ENCODE data around the gene KIF22. TPM values are rescaled to one million over a fixed set of nuclear protein-coding genes. Genes with fewer than 3 reads are reported as not detected.

KIF22 gene
- total and polyA plus RNA-seq, 9 of the 15 experiments (the other 6 are each of a cell fraction or from before 2014, with no cell fraction given): 8.7 to 232 (median 131) TPM

DNA sequence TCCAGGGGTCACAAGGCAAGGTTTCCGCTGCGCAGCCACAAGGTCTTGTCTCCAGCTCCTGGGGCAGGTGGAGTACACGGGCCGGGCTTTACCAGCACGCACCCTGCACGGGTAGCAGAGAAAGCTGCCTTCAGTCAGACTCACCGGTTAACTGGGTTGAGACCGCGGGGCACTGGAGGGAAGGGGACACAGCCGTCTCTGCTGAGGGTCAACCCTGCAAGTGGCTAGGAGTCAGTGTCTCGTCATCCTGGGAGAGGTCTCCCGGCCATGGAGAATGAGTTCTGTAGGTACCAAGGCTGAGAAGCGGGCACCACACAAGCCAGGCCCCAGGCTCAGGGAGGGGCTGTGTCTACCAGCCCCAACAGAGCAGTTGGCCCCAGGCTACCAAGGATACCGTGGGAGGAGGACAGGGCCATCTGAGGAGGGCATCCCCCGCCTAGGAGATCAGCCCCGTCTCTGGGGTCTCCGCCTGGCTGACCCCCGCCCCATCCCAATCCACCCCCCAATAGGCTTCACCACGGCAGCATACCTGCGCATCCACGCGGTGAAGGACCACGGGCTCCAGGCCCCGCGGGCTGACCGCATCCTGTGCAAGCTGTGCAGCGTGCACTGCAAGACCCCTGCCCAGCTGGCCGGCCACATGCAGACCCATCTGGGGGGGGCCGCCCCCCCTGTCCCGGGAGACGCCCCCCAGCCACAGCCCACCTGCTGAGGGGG is 18.6 kb downstream of the KIF22 start (continued):
- TF ChIP-seq ZBTB7A (IDR thresholded peaks at IDR 0.05; ENCODE audit: borderline replicate concordance, control insufficient read depth, low read depth, low read length): peak; percentile 59; the same call in 1 of the 2 replicates
- TF ChIP-seq POLR2AphosphoS5 (IDR thresholded peaks at IDR 0.05; ENCODE audit: control insufficient read depth, insufficient read depth, low read depth, low read length): peak; percentile 10; the same call in 1 of the 2 replicates
- no peak for TF ChIP-seq ZFX (CRISPR knock-in tag; IDR thresholded peaks at IDR 0.05)
- TF ChIP-seq HMG20B (CRISPR knock-in tag; IDR thresholded peaks at IDR 0.05): no peak
- TF ChIP-seq, protein P1, sequence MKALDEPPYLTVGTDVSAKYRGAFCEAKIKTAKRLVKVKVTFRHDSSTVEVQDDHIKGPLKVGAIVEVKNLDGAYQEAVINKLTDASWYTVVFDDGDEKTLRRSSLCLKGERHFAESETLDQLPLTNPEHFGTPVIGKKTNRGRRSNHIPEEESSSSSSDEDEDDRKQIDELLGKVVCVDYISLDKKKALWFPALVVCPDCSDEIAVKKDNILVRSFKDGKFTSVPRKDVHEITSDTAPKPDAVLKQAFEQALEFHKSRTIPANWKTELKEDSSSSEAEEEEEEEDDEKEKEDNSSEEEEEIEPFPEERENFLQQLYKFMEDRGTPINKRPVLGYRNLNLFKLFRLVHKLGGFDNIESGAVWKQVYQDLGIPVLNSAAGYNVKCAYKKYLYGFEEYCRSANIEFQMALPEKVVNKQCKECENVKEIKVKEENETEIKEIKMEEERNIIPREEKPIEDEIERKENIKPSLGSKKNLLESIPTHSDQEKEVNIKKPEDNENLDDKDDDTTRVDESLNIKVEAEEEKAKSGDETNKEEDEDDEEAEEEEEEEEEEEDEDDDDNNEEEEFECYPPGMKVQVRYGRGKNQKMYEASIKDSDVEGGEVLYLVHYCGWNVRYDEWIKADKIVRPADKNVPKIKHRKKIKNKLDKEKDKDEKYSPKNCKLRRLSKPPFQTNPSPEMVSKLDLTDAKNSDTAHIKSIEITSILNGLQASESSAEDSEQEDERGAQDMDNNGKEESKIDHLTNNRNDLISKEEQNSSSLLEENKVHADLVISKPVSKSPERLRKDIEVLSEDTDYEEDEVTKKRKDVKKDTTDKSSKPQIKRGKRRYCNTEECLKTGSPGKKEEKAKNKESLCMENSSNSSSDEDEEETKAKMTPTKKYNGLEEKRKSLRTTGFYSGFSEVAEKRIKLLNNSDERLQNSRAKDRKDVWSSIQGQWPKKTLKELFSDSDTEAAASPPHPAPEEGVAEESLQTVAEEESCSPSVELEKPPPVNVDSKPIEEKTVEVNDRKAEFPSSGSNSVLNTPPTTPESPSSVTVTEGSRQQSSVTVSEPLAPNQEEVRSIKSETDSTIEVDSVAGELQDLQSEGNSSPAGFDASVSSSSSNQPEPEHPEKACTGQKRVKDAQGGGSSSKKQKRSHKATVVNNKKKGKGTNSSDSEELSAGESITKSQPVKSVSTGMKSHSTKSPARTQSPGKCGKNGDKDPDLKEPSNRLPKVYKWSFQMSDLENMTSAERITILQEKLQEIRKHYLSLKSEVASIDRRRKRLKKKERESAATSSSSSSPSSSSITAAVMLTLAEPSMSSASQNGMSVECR (CRISPR knock-in tag; IDR thresholded peaks at IDR 0.05): peak; percentile 25; the same call in 1 of the 2 replicates
- TF ChIP-seq RBBP5 (IDR thresholded peaks at IDR 0.05; ENCODE audit: borderline replicate concordance, insufficient read depth, low read length, poor library complexity, severe bottlenecking): peak; percentile 44
- TF ChIP-seq, protein P2, sequence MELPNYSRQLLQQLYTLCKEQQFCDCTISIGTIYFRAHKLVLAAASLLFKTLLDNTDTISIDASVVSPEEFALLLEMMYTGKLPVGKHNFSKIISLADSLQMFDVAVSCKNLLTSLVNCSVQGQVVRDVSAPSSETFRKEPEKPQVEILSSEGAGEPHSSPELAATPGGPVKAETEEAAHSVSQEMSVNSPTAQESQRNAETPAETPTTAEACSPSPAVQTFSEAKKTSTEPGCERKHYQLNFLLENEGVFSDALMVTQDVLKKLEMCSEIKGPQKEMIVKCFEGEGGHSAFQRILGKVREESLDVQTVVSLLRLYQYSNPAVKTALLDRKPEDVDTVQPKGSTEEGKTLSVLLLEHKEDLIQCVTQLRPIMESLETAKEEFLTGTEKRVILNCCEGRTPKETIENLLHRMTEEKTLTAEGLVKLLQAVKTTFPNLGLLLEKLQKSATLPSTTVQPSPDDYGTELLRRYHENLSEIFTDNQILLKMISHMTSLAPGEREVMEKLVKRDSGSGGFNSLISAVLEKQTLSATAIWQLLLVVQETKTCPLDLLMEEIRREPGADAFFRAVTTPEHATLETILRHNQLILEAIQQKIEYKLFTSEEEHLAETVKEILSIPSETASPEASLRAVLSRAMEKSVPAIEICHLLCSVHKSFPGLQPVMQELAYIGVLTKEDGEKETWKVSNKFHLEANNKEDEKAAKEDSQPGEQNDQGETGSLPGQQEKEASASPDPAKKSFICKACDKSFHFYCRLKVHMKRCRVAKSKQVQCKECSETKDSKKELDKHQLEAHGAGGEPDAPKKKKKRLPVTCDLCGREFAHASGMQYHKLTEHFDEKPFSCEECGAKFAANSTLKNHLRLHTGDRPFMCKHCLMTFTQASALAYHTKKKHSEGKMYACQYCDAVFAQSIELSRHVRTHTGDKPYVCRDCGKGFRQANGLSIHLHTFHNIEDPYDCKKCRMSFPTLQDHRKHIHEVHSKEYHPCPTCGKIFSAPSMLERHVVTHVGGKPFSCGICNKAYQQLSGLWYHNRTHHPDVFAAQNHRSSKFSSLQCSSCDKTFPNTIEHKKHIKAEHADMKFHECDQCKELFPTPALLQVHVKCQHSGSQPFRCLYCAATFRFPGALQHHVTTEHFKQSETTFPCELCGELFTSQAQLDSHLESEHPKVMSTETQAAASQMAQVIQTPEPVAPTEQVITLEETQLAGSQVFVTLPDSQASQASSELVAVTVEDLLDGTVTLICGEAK (IDR thresholded peaks at IDR 0.05): 0 out of 2 replicates have a peak, but pooled peaks have one; percentile 2
- TF ChIP-seq, protein P2 (CRISPR knock-in tag; IDR thresholded peaks at IDR 0.05): no peak
- peak; percentile 62 for TF ChIP-seq RBFOX2 (IDR thresholded peaks at IDR 0.05; ENCODE audit: low read depth, low read length)
- TF ChIP-seq, protein P3, sequence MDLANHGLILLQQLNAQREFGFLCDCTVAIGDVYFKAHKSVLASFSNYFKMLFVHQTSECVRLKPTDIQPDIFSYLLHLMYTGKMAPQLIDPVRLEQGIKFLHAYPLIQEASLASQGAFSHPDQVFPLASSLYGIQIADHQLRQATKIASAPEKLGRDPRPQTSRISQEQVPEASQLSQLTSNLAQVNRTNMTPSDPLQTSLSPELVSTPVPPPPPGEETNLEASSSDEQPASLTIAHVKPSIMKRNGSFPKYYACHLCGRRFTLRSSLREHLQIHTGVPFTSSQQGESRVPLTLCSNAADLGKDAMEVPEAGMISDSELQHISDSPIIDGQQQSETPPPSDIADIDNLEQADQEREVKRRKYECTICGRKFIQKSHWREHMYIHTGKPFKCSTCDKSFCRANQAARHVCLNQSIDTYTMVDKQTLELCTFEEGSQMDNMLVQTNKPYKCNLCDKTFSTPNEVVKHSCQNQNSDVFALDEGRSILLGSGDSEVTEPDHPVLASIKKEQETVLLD (IDR thresholded peaks at IDR 0.05): no peak
- no peak for TF ChIP-seq SMARCA4 (IDR thresholded peaks at IDR 0.05)

Data from K562 (cell line).